ENCODE results near the gene PDPK1. TPM values are rescaled to one million over a fixed set of nuclear protein-coding genes. Genes with fewer than 3 reads are reported as not detected.
"Not testable (repeated sequence)": the region's sequence is repeated elsewhere in the genome, so short reads cannot be mapped to it uniquely, and the experiment has no call there.

PDPK1 gene
- total RNA-seq, 1 donor from 2014 or later: 113 TPM

DNA sequence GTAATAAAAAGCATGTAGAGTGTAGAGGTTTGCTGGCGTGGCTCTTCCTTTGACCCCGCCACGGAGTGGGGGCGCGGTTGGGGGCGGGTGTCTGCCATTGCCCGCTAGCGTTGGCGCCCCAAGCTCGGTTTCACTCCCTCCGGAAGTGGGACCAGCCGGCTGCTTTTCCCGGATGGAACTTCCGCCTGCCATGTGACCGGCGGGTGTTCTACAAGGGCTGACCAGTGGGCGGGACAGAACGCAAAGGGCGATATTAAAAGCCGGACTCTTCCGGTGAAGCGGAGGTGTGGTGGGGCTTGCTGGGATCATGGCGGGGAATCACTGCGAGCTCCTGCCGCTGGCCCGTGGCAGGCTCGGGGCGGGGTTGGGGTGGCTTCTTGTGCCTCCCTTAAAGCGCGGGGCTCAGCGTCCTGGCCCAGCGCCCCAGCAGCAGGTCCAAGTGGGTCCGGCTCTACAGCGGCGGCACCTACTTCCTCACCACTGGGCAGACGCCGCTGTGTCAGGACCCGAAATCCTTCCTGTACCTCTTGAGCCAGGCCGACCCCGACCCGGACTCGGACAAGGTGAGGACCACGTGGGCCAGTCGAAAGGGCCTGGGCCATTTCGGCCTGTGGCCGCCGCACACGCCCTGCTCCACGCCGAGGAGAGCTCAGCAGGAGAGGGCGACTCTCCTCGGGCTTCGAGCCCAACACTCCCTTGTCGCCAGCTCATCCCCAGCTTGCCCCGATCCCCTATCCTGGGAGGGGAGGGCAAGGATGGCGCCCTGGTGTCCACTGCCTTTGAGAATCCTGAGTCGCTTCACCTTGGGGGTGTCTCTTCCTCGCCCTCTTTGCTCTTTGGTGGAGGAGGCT is 65.6 kb downstream of the PDPK1 start:
- Mint-ChIP-seq H3K36me3 (ENCODE audit: unreplicated experiment) (no peaks in the 10 kb centered on the region), H3K4me1 (ENCODE audit: low read depth, unreplicated experiment) (no peaks in the 10 kb centered on the region), H3K27me3 (ENCODE audit: unreplicated experiment) (peaks cover 9% of the 10 kb centered on the region), H3K9me3 (ENCODE audit: unreplicated experiment) (peaks cover 5% of the 10 kb centered on the region), H3K27ac (ENCODE audit: unreplicated experiment) (peak overlapping the region; percentile 73), H3K4me3 (ENCODE audit: unreplicated experiment) (peak overlapping the region; percentile 95)
- TF ChIP-seq, protein P1, sequence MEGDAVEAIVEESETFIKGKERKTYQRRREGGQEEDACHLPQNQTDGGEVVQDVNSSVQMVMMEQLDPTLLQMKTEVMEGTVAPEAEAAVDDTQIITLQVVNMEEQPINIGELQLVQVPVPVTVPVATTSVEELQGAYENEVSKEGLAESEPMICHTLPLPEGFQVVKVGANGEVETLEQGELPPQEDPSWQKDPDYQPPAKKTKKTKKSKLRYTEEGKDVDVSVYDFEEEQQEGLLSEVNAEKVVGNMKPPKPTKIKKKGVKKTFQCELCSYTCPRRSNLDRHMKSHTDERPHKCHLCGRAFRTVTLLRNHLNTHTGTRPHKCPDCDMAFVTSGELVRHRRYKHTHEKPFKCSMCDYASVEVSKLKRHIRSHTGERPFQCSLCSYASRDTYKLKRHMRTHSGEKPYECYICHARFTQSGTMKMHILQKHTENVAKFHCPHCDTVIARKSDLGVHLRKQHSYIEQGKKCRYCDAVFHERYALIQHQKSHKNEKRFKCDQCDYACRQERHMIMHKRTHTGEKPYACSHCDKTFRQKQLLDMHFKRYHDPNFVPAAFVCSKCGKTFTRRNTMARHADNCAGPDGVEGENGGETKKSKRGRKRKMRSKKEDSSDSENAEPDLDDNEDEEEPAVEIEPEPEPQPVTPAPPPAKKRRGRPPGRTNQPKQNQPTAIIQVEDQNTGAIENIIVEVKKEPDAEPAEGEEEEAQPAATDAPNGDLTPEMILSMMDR (IDR thresholded peaks at IDR 0.05; ENCODE audit: partially characterized antibody, unreplicated experiment): no peak
- peak; percentile 97 for DNase-seq

DNA sequence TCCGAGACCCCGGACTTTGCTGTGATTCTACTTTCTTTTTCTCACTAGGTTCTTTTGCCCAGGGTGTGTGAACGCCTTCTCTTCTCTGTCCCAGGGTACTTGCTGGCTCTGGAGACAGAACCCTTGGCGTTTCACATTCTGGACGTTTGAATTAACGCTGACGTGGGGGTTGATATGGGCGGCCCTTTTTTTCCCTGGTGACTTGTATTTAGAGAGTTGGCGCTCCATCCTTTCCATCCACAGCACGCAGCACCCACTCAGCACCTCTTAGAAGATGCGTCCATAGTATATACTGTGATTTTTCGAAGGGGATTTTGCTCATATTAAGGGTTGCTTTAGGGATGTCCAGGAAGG is 66.2 kb downstream of the PDPK1 start:
- H3K36me3 Mint-ChIP-seq (ENCODE audit: unreplicated experiment); H3K9me3 Mint-ChIP-seq (ENCODE audit: unreplicated experiment); H3K4me1 Mint-ChIP-seq (ENCODE audit: low read depth, unreplicated experiment); DNase-seq; H3K27me3 Mint-ChIP-seq (ENCODE audit: unreplicated experiment): not testable (repeated sequence)
- H3K4me3 Mint-ChIP-seq (ENCODE audit: unreplicated experiment): peak overlapping the region; percentile 95
- peak overlapping the region; percentile 73 for H3K27ac Mint-ChIP-seq (ENCODE audit: unreplicated experiment)

DNA sequence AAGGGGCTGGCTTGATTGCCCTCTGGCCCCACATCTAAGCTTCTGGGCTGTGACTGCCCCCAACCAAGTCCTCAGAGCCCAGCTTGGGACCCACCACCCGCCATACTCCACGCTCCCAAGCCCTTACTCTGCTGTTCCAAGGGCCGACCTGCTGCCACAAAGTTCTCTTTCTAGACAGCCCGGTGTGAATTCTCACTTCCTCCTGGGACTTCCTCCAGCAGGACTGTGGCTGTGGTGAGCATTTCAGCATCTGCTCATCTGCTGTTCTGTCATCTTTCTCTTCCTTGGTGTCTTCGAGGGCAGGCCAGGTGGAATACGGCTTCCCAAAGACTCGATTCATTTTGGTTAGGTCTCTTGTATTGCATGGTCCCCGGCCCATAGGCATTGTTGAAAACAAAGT is 69.0 kb downstream of the PDPK1 start:
- not testable (repeated sequence) for H3K36me3 Mint-ChIP-seq (ENCODE audit: unreplicated experiment); H3K9me3 Mint-ChIP-seq (ENCODE audit: unreplicated experiment); H3K4me3 Mint-ChIP-seq (ENCODE audit: unreplicated experiment); H3K4me1 Mint-ChIP-seq (ENCODE audit: low read depth, unreplicated experiment); DNase-seq; H3K27ac Mint-ChIP-seq (ENCODE audit: unreplicated experiment); H3K27me3 Mint-ChIP-seq (ENCODE audit: unreplicated experiment)

DNA sequence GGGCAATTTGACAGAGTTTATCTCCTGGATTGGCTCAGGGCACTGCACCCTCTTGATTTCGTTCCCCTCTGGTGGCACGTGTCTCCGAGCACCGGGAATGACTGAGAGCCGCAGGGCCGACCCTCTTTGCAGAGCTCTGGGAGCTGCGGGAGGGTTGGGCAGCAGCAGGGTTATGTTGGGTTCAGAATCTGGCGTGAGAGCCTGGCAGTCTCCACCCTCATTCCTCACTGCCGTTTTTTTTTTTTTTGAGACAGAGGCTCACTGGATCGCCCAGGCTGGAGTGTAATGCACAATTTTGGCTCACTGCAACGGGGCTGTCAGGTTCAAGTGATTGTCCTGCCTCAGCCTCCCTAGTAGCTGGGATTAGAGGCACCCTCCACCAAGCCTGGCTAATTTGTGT is 71.5 kb downstream of the PDPK1 start:
- not testable (repeated sequence) for H3K36me3 Mint-ChIP-seq (ENCODE audit: unreplicated experiment); H3K27me3 Mint-ChIP-seq (ENCODE audit: unreplicated experiment); H3K4me1 Mint-ChIP-seq (ENCODE audit: low read depth, unreplicated experiment); DNase-seq; H3K9me3 Mint-ChIP-seq (ENCODE audit: unreplicated experiment); H3K4me3 Mint-ChIP-seq (ENCODE audit: unreplicated experiment); H3K27ac Mint-ChIP-seq (ENCODE audit: unreplicated experiment)

DNA sequence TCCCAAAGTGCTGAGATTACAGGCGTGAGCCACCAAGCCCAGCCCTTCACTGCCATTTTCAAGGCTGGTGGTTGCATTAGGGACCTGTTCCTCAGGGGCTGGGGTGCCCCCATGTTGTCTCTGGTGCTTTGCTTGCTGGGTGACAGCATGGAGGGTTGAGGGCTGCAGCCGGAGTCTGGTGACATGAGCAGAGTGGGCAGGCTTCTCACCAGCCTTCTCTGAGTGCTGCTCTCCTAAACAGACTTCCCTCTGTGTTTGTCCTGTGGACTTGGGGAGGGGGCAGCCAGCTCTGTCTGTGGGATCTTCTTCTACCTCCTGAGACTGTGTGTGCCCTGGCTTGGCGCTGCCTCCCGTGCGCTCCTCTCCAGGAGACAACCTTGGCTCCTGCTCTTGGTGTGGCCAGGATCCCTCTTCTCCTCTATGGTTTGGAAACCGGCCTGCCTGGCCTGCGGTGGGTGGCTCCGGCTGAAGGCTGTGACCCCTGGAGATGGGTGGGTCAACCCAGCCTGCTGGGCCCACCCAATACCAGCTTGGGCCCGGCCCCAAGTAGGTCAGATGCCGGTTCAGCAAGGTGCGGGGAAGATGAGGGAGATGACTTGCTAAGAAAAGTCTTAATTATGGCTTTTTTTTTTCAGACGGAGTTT is 72.1 kb downstream of the PDPK1 start:
- Mint-ChIP-seq H3K4me3 (ENCODE audit: unreplicated experiment) (no peak overlapping the region), H3K27ac (ENCODE audit: unreplicated experiment) (no peak overlapping the region)

DNA sequence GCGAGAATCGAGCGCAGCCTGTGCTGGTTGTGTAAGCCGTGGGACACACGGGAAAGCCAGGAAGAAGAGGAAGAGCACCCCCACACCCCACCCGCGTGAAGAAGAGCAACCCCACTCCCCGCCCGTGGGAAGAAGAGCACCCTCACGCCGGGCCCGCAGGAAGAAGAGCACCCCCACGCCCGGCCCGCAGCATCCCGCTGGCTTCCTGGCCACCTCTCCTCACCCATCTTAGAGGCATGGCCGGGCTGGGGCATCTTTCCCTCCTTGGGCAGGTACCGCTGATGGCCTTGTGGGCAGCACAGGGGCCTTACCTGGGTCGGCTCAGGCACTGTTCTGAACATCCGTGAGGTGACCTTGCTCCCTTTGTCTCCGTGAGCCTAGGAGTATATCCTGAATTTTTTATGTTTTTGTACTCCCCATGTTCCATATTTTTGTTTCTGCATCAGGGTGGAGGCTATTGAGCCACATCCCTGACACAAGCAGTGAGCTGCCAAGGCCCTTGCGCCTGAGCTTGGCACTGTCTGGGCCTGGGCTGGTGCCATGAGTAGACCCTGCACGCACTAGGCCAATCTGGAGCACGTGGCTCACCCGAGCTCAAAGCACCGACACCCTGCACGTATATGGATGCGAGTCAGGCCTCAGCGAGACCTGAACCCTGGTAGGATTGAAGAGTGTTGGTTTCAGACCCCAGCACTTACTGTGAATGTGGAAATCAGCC is 73.1 kb downstream of the PDPK1 start:
- TF ChIP-seq, protein P1 (IDR thresholded peaks at IDR 0.05; ENCODE audit: partially characterized antibody, unreplicated experiment): no peak
- Mint-ChIP-seq H3K36me3 (ENCODE audit: unreplicated experiment) (no peaks in the 10 kb centered on the region), H3K4me1 (ENCODE audit: low read depth, unreplicated experiment) (no peaks in the 10 kb centered on the region), H3K4me3 (ENCODE audit: unreplicated experiment) (no peak overlapping the region), H3K9me3 (ENCODE audit: unreplicated experiment) (no peaks in the 10 kb centered on the region), H3K27ac (ENCODE audit: unreplicated experiment) (no peak overlapping the region), H3K27me3 (ENCODE audit: unreplicated experiment) (peaks cover 4% of the 10 kb centered on the region)
- DNase-seq: no peak

More for the DNA sequence above, 72.1 kb downstream of the PDPK1 start:
- peaks cover 1% of the 10 kb centered on the region for H3K27me3 Mint-ChIP-seq (ENCODE audit: unreplicated experiment)
- no peak for DNase-seq
- H3K36me3 Mint-ChIP-seq (ENCODE audit: unreplicated experiment): no peaks in the 10 kb centered on the region
- TF ChIP-seq, protein P1 (IDR thresholded peaks at IDR 0.05; ENCODE audit: partially characterized antibody, unreplicated experiment): no peak
- H3K4me1 Mint-ChIP-seq (ENCODE audit: low read depth, unreplicated experiment): no peaks in the 10 kb centered on the region
- H3K9me3 Mint-ChIP-seq (ENCODE audit: unreplicated experiment): no peaks in the 10 kb centered on the region
